ENCODE results near the gene MUC3A.
"Not testable (repeated sequence)": the region's sequence is repeated elsewhere in the genome, so short reads cannot be mapped to it uniquely, and the experiment has no call there.

MUC3A gene

DNA sequence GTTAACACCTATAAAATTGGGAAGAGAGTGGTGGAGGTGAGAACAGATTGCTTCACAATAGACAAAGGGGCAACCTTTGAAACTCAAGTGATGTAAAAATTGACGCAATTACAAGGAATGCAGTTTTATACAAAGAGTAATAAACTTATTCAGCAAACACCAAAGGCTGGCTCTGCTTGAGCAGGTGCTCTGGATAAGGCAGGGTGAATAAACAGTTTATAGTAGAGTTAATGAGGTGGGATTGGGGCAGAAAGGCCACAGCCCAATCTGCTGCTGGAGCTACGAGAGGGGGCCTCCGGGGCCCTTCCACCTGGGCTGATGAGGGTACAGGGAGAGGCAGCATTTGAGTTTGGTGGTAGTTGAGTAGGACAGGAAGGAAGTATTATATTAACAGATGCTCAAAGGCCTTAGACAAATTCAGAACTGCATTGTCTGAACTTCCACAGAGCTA is 26.1 kb downstream of the MUC3A start:
- no peak for DNase-seq

DNA sequence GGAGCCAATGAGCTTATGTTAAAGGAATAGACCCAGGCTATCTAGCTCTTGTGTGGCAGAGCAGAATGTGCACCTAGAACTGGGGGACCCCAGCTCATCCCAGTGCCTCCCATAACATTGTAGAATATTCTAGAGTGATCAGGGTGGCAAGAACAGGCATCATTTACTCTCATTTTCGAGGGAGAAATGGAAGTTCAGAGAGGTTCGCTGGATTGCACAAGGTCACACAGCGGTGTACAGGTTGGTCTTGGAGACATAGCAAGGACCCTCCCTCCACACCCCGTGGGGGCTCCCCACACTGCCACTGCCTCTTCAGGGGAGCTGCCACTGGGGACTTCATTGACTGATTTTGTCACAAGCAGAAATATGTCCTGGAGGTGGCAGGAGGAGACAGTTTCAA is 29.0 kb downstream of the MUC3A start:
- no peak for DNase-seq

DNA sequence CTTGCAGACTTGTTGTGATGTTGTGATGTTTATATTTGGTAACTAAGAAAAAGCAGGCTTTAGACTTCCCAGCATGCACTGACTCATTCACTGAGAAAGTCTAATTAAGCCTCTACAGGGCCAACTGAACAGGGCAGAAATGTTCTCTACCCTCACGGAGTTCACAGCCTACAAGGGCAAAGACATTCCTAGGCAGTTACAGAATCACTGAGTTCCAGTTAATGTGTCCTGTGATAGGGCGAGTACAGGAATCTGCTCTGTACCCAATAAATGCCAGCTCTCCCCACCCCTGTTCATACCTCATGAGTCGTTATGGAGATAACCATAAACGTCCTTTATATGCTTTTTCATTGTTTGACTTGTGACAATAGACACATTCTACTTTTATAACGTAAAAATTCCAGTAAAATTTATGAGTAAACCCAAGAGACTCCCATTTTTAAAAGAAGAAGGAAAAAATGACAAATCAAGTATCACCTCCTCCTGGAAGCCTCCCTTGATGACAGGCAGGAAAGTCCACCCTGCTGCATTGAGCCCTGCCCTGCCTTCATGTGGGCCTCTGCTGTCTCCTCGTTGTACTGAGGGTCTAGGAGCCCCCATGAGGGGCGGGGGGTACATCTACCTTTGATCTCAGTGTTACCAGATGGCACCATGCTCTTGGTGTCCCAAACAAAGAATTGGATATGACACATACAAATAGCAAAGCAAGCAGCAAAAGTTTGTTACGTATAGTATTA is 34.3 kb downstream of the MUC3A start:
- DNase-seq = no peak

DNA sequence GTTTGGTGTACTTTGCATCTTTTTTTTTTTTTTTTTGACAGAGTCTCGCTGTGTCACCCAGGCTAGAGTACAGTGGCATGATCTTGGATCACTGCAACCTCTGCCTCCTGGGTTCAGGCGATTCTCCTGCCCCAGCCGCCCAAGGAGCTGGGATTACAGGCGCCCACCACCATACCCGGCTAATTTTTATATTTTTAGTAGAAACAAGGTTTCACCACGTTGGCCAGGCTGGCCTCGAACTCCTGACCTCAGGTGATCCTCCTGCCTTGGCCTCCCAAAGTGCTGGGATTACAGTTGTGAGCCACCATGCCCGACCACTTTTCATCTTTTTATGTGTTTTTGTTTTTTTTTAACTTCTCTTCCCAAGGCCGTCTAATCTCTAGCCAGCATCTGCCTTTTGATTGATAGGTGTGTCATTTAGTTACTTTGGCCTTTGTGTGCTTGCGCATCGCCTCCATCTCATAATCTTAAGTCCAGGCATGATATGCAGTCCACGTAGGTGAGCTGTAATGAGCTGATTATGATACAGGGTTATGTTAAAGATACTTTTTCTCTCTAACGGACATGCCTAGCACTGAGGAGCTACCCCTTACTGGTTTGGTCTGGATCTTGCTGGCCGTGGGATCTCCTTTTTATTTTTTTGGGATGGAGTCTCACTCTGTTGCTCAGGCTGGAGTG is 35.0 kb downstream of the MUC3A start:
- DNase-seq = not testable (repeated sequence)

DNA sequence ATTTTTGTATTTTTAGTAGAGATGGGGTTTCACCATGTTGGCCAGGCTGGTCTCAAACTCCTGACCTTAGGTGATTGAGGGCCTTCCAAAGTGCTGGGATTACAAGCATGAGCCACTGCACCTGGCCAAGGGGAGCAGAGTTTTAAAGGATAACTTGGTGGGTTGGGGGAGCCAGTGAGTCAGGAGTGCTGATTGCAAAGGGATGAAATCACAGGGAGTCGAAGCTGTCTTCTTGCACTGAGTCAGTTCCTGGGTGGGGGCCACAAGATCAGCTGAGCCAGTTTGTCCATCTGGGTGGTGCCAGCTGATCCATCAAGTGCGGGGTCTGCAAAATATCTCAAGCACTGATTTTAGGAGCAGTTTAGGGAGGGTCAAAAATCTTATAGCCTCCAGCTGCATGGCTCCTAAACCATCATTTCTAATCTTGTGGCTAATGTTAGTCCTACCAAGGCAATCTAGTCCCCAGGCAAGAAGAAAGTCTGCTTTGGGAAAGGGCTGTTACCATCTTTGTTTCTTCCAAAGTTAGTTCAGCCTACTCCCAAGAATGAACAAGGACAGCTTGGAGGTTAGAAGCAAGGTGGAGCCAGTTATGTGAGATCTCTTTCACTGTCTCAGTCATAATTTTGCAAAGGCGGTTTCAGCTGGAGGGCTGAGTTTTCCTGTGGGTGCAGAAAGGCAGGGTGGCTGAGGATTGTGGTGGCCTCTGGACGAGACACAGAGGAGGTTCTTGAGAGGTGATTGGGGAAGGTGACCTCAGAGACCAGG is 35.9 kb downstream of the MUC3A start:
- DNase-seq = not testable (repeated sequence)

DNA sequence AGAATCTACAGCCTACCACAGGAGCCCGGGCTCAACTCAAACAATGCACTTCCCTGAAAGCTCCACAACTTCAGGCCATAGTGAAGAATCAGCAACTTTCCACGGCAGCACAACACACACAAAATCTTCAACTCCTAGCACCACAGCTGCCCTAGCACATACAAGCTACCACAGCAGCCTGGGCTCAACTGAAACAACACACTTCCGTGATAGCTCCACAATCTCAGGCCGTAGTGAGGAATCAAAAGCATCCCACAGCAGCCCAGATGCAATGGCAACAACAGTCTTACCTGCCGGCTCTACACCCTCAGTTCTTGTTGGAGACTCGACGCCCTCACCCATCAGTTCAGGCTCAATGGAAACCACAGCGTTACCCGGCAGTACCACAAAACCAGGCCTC is 42.3 kb downstream of the MUC3A start:
- DNase-seq = no peak

DNA sequence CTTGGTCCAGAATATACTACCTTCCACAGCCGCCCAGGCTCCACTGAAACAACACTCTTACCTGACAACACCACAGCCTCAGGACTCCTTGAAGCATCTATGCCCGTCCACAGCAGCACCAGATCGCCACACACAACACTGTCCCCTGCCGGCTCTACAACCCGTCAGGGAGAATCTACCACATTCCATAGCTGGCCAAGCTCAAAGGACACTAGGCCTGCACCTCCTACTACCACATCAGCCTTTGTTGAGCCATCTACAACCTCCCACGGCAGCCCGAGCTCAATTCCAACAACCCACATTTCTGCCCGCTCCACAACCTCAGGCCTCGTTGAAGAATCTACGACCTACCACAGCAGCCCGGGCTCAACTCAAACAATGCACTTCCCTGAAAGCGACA is 42.9 kb downstream of the MUC3A start:
- DNase-seq = not testable (repeated sequence)

DNA sequence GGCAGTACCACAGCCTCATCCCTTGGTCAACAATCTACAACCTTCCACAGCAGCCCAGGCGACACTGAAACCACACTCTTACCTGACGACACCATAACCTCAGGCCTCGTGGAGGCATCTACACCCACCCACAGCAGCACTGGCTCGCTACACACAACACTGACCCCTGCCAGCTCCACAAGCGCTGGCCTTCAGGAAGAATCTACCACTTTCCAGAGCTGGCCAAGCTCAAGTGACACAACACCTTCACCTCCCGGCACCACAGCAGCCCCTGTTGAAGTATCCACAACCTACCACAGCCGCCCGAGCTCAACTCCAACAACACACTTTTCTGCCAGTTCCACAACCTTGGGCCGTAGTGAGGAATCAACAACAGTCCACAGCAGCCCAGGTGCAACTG is 45.3 kb downstream of the MUC3A start:
- DNase-seq = not testable (repeated sequence)

DNA sequence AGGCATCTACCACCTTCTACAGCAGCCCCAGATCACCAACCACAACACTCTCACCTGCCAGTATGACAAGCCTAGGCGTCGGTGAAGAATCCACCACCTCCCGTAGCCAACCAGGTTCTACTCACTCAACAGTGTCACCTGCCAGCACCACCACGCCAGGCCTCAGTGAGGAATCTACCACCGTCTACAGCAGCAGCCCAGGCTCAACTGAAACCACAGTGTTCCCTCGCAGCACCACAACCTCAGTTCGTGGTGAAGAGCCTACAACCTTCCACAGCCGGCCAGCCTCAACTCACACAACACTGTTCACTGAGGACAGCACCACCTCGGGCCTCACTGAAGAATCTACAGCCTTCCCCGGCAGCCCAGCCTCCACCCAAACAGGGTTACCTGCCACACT is 49.2 kb downstream of the MUC3A start:
- DNase-seq = not testable (repeated sequence)

DNA sequence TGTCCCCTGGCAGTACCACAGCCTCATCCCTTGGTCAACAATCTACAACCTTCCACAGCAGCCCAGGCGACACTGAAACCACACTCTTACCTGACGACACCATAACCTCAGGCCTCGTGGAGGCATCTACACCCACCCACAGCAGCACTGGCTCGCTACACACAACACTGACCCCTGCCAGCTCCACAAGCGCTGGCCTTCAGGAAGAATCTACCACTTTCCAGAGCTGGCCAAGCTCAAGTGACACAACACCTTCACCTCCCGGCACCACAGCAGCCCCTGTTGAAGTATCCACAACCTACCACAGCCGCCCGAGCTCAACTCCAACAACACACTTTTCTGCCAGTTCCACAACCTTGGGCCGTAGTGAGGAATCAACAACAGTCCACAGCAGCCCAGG is 50.0 kb downstream of the MUC3A start:
- DNase-seq = not testable (repeated sequence)

DNA sequence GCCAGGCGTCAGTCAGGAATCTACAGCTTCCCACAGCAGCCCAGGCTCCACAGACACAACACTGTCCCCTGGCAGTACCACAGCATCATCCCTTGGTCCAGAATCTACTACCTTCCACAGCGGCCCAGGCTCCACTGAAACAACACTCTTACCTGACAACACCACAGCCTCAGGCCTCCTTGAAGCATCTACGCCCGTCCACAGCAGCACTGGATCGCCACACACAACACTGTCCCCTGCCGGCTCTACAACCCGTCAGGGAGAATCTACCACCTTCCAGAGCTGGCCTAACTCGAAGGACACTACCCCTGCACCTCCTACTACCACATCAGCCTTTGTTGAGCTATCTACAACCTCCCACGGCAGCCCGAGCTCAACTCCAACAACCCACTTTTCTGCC is 50.7 kb downstream of the MUC3A start:
- not testable (repeated sequence) for DNase-seq

DNA sequence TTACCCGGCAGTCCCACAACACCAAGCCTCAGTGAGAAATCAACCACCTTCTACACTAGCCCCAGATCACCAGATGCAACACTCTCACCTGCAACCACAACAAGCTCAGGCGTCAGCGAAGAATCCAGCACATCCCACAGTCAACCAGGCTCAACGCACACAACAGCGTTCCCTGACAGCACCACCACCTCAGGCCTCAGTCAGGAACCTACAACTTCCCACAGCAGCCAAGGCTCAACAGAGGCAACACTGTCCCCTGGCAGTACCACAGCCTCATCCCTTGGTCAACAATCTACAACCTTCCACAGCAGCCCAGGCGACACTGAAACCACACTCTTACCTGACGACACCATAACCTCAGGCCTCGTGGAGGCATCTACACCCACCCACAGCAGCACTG is 53.0 kb downstream of the MUC3A start:
- not testable (repeated sequence) for DNase-seq

DNA sequence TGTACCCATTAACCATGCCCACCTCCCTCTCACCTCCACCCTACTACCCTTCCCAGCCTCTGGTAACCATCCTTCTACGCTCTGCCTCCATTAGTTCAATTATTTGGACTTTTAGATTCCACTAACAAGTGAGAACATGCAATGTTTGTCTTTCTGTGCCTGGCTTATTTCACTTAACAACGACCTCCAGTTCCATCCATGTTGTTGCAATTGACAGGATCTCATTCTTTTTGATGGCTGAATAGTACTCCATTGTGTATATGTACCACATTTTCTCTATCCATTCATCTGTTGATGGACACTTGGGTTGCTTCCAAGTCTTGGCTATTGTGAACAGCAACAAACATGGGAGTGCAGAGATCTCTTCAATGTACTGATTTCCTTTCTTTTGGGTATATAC is 58.0 kb downstream of the MUC3A start:
- not testable (repeated sequence) for DNase-seq

DNA sequence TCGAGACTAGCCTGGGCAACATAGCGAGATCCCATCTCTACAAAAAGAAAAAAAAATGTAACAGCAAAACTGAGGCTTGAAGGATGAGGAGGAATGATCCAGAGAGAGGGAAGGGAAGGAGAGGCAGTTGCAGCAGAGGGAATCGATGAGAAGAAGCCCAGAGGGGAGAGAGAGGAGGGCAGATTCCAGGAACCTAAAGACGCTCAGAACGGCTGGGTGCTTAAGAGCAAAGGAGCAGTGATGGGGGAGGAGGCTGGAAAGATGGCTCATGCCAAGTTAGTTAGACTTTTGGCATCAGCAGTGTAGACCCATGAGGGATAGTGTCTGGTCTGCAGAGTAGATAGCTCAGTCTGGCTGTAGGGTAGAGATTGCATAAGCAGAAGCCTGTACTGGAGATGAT is 60.3 kb downstream of the MUC3A start:
- no peak for DNase-seq

DNA sequence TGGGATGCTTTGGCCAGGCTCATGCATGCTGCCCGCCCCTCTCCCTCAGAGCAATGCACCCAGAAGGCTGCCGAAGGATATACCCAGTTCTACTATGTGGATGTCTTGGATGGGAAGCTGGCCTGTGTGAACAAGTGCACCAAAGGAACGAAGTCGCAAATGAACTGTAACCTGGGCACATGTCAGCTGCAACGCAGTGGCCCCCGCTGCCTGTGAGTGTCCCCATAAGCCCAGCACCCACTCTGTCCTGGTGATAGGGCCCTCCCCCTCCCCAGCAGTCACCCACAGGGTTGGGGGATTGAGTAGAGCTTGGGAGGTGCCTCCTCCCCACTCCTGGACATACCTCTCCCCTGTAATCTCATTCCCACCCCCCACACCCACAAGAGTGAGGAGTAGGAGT is 63.6 kb downstream of the MUC3A start:
- no peak for DNase-seq

DNA sequence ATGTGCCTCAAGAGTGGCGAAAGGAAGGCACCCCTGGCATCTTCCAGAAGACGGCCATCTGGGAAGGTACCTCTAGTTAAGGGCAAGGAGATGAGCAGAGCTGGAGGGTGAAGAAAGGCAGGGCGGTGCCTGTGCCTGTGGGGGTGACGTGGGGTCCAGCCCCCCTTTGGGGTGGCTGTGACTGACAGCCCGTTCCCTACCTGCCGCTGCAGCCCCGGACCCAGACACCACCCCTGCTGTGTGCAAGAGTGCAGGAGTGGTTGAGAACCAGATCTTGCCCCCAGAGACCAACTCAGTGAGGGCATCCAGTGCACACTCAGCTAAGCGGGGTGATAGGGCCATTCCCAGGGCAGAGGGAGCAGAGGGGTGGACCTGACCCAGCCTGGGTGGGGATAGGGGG is 66.3 kb downstream of the MUC3A start:
- DNase-seq = no peak

DNA sequence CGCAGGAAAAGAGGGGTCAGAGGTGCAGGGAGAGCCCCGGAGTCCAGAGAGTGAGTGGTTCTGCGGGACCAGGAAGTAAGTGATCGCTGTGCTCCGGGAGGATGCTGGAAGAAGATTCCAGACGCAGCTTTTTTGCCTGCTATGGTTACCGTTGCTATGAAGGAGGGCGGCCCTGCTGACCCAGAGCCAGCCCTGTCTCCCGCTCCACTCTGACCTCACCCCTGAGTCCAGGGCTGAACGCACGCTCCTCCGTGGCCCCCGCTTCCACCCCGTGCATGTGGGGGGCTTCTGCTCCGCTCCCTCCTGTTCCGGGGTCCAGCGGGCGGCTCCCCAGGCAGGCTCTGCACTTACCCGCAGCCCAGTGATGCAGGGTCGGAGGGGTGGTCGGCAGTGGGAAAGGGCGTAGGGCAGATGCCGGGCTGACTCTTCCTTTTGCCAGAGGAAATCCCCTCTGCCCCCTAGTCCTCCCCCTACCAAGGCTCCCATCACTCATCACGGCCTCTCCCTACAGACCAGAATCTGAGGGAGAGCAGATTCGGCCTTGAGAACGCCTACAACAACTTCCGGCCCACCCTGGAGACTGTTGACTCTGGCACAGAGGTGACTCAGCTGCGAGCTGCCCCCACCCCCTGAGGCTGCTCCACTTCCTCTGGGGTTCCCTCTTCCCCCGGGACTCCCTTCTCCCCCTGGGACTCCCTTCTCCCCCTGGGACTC is 67.9 kb downstream of the MUC3A start:
- no peak for DNase-seq

Data from SHP77 treated with DMSO at 0.1 percent for 48 hours (cell line).